GM23338 (cell line): ENCODE data around the gene DUOX1. TPM values are rescaled to one million over a fixed set of nuclear protein-coding genes. Genes with fewer than 3 reads are reported as not detected.

Source experiments
- ATAC-seq: fragments of 200-7000 bp; cut with Tn5 transposase; 3 replicates; pipeline ENCODE4 v1.9.1; 2020
- DNase-seq: peaks from one replicate; pipeline ENCODE4 v3.0.0-alpha.2; 2015; ENCODE audit warnings: low spot score
- H2AFZ ChIP-seq: fragments of 200-600 bp; sonication (generic); 2 replicates; pipeline ENCODE4 v1.8.0; 2016; ENCODE audit warnings: antibody characterized with exemption, mild to moderate bottlenecking, moderate library complexity
- H3F3A ChIP-seq: fragments of 200-600 bp; sonication (generic); replicated peaks from 2 replicates; pipeline ENCODE4 v1.8.0; 2017; ENCODE audit warnings: antibody characterized with exemption, mixed run types, low read depth
- H3K27ac ChIP-seq: fragments of 200-600 bp; sonication (generic); 2 replicates; pipeline ENCODE4 v1.6.1; 2016; ENCODE audit warnings: low read depth
- H3K27me3 ChIP-seq: fragments of 200-600 bp; sonication (generic); 2 replicates; pipeline ENCODE4 v1.8.0; 2016; ENCODE audit warnings: mild to moderate bottlenecking, mixed run types, moderate library complexity; ENCODE audit not compliant: insufficient read depth
- H3K36me3 ChIP-seq: fragments of 200-600 bp; sonication (generic); 2 replicates; pipeline ENCODE4 v1.8.0; 2016; ENCODE audit warnings: mild to moderate bottlenecking; ENCODE audit not compliant: insufficient read depth
- H3K4me1 ChIP-seq: fragments of 200-600 bp; sonication (generic); 2 replicates; pipeline ENCODE4 v1.8.0; 2016; ENCODE audit warnings: mild to moderate bottlenecking, moderate library complexity; ENCODE audit not compliant: insufficient read depth
- H3K4me2 ChIP-seq: fragments of 200-600 bp; sonication (generic); 2 replicates; pipeline ENCODE4 v1.7.1; 2017; ENCODE audit warnings: mixed run types
- H3K4me3 ChIP-seq: fragments of 200-600 bp; sonication (generic); 2 replicates; pipeline ENCODE4 v1.6.1; 2016; ENCODE audit warnings: mixed run types
- H3K79me2 ChIP-seq: fragments of 200-600 bp; sonication (generic); replicated peaks from 2 replicates; pipeline ENCODE4 v1.8.0; 2017; ENCODE audit warnings: mild to moderate bottlenecking; ENCODE audit not compliant: insufficient read depth
- H3K9me2 ChIP-seq: fragments of 200-600 bp; sonication (generic); 2 replicates; pipeline ENCODE4 v1.8.0; 2017; ENCODE audit not compliant: insufficient read depth
- H4K20me1 ChIP-seq: fragments of 200-600 bp; sonication (generic); replicated peaks from 2 replicates; pipeline ENCODE4 v1.8.0; 2017; ENCODE audit warnings: mild to moderate bottlenecking; ENCODE audit not compliant: insufficient read depth
- H3K27ac Mint-ChIP-seq: 2 replicates; pipeline ENCODE4 v1.8.0; 2020; ENCODE audit warnings: inconsistent platforms, mild to moderate bottlenecking, moderate library complexity, mixed read lengths
- H3K27me3 Mint-ChIP-seq: 3 replicates; pipeline ENCODE4 v1.8.0; 2022; ENCODE audit warnings: low read depth, mild to moderate bottlenecking, moderate library complexity, mixed read lengths, inconsistent platforms; ENCODE audit not compliant: insufficient read depth, poor library complexity
- H3K36me3 Mint-ChIP-seq: 3 replicates; pipeline ENCODE4 v1.8.0; 2021; ENCODE audit warnings: low read depth, mild to moderate bottlenecking, inconsistent platforms, moderate library complexity, mixed read lengths
- H3K4me1 Mint-ChIP-seq: 3 replicates; pipeline ENCODE4 v1.8.0; 2020; ENCODE audit warnings: mild to moderate bottlenecking, inconsistent platforms, mixed read lengths
- H3K4me3 Mint-ChIP-seq: 3 replicates; pipeline ENCODE4 v1.8.0; 2021; ENCODE audit warnings: moderate library complexity, mild to moderate bottlenecking, inconsistent platforms, mixed read lengths
- H3K9me3 Mint-ChIP-seq: 3 replicates; pipeline ENCODE4 v1.8.0; 2020; ENCODE audit warnings: moderate library complexity, mild to moderate bottlenecking, inconsistent platforms, mixed read lengths
- CREB1 ChIP-seq: fragments of 250-450 bp; sonication (Bioruptor Pico); IDR thresholded peaks from 2 replicates; pipeline ENCODE4 v1.5.0; 2020; ENCODE audit warnings: low read depth, mild to moderate bottlenecking, moderate library complexity
- EZH2phosphoT487 ChIP-seq: fragments of 200-600 bp; sonication (generic); IDR thresholded peaks from one replicate; pipeline ENCODE4 v1.8.1; 2018; ENCODE audit warnings: antibody characterized with exemption; ENCODE audit not compliant: unreplicated experiment
- JUNB ChIP-seq: IDR thresholded peaks from one replicate; pipeline ENCODE4 v1.6.1; 2016; ENCODE audit warnings: antibody characterized with exemption; ENCODE audit not compliant: unreplicated experiment
- NANOG ChIP-seq: IDR thresholded peaks from 2 replicates; pipeline ENCODE4 v1.6.1; 2016; ENCODE audit warnings: antibody characterized with exemption, borderline replicate concordance
- POLR2AphosphoS5 ChIP-seq: IDR thresholded peaks from 2 replicates; pipeline ENCODE4 v1.6.1; 2016; ENCODE audit warnings: antibody characterized with exemption, low read depth
- STAT1 ChIP-seq: IDR thresholded peaks from one replicate; pipeline ENCODE4 v1.6.1; 2016; ENCODE audit warnings: antibody characterized with exemption; ENCODE audit not compliant: unreplicated experiment
- ZNF114 ChIP-seq: fragments of 250-450 bp; sonication (Bioruptor Pico); IDR thresholded peaks from 2 replicates; pipeline ENCODE4 v1.5.0; 2020; ENCODE audit warnings: mild to moderate bottlenecking, moderate library complexity
- ZNF331 ChIP-seq: fragments of 250-450 bp; sonication (Bioruptor Pico); IDR thresholded peaks from 2 replicates; pipeline ENCODE4 v1.5.0; 2020; ENCODE audit warnings: low read depth, mild to moderate bottlenecking, moderate library complexity
- polyA plus RNA-seq: library from polyadenylated mRNA; unstranded; fragments of >200 nt; fragmentation: Nextera tagmentation; extraction: Ambion mirVana; gene quantifications from 2 replicates; pipeline ENCODE4 v1.2.1, GENCODE V29; 2016
- total RNA-seq: library from RNA; depleted of rRNA; stranded (reverse); fragments of >200 nt; shearing (Covaris generic); gene quantifications from 2 replicates; pipeline ENCODE4 v1.2.3, GENCODE V29; 2014
- TF ChIP-seq, protein P1 (sequence below): IDR thresholded peaks from 2 replicates; pipeline ENCODE4 v1.6.1; 2016; ENCODE audit warnings: antibody characterized with exemption
- TF ChIP-seq, protein P2 (sequence below): IDR thresholded peaks from one replicate; pipeline ENCODE4 v1.6.1; 2018; ENCODE audit warnings: antibody characterized with exemption; ENCODE audit not compliant: unreplicated experiment

The DUOX1 gene
- total and polyA plus RNA-seq, 2 experiments from 2014 or later, result 0.69 to 0.73 TPM

DNA sequence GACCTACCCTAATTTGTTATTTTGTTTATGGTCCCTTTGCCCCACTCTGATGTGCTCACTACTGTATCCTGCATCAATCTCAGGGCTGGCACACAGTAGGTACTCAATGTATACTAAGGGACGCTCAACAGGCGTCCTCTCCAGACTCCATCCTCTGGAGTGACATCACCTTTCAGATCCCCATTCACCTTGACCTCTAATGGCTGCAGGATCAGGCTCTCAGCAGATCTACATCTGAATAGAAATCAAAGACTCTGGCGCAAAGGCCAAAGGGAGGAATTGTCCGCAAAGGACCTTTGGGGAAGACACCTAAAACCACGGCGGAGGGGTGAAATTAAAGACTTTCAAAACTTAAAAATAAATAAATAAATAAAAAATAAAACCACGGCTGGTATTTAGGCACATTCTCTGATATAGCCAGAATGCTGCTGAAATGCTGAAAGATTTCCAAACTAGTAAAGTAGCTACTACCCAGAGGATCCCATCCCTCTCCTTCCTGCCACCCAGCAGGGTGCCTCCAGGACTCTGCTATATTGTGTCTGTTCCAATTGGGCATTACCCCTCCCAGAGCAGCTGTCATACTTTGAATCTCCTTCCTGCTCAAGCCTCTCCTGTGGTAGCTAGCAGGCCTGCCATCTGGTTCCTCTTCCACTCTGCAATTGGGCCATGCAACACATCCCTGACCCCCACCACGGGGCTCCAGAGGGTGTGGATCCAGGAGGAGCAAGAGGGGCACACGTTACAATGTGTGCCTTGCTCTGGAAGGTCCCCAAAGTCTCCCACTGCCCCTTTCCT lies 51.9 kb downstream of the DUOX1 start:
- peaks cover 16% of the 10 kb centered on the region for H3K36me3 Mint-ChIP-seq
- Histone ChIP-seq H3K79me2 (peaks cover 30% of the 10 kb centered on the region), H2AFZ (no peak overlapping the region), H3K4me2 (peak overlapping the region; percentile 52; the same call in 1 of the 2 replicates), H3K4me3 (0 out of 2 replicates have a peak overlapping the region, but pooled peaks have one; percentile 21), H4K20me1 (peaks cover 10% of the 10 kb centered on the region; the same call in 1 of the 2 replicates), H3K4me1 (peaks cover 55% of the 10 kb centered on the region), H3K27ac (no peak overlapping the region), H3K9me2 (peaks cover 6% of the 10 kb centered on the region; the same call in 1 of the 2 replicates), H3K27me3 (peaks cover 8% of the 10 kb centered on the region; the same call in 1 of the 2 replicates), H3K36me3 (no peaks in the 10 kb centered on the region), H3F3A (no peaks in the 10 kb centered on the region)
- no peak for TF ChIP-seq ZNF331
- TF ChIP-seq JUNB, result no peak
- TF ChIP-seq STAT1, result no peak
- no peak for TF ChIP-seq CREB1 (CRISPR knock-in tag)
- TF ChIP-seq, protein P1, sequence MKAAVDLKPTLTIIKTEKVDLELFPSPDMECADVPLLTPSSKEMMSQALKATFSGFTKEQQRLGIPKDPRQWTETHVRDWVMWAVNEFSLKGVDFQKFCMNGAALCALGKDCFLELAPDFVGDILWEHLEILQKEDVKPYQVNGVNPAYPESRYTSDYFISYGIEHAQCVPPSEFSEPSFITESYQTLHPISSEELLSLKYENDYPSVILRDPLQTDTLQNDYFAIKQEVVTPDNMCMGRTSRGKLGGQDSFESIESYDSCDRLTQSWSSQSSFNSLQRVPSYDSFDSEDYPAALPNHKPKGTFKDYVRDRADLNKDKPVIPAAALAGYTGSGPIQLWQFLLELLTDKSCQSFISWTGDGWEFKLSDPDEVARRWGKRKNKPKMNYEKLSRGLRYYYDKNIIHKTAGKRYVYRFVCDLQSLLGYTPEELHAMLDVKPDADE, result no peak
- TF ChIP-seq POLR2AphosphoS5, result no peak
- ATAC-seq (peak; percentile 23), DNase-seq (peak; percentile 35)
- H3K27me3 Mint-ChIP-seq, result peaks cover 18% of the 10 kb centered on the region
- peak overlapping the region; percentile 44; the same call in 1 of the 3 replicates for H3K4me3 Mint-ChIP-seq
- peak overlapping the region; percentile 81 for H3K27ac Mint-ChIP-seq
- H3K4me1 Mint-ChIP-seq, result peaks cover 60% of the 10 kb centered on the region
- H3K9me3 Mint-ChIP-seq, result no peaks in the 10 kb centered on the region; the same call in 2 of the 3 replicates

DNA sequence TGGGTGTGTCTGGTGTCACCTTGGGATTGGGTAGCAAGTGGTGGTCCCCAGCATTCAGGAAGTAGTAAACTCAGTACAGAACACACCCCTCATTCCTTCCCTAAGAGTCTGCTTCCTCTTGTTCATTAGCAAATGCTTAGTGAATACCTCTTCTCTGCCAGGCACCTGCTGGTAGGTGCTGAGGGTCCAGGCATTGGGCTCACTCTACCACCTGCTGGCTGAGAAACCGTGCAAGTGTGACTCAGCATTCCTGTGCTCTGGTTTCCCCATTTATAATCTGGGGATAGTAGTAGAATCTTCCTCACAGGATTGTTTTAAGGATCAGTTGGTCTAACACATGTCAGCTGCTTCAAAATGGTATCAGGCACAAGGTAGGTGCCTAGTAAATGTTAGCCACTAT lies 53.2 kb downstream of the DUOX1 start:
- Histone ChIP-seq H3K4me1 (peaks cover 58% of the 10 kb centered on the region), H3K79me2 (peaks cover 32% of the 10 kb centered on the region), H4K20me1 (peaks cover 8% of the 10 kb centered on the region; the same call in 1 of the 2 replicates), H3F3A (no peaks in the 10 kb centered on the region), H3K27me3 (peaks cover 13% of the 10 kb centered on the region), H3K27ac (no peak overlapping the region), H3K9me2 (peaks cover 6% of the 10 kb centered on the region; the same call in 1 of the 2 replicates), H2AFZ (no peak overlapping the region), H3K4me3 (peak overlapping the region; percentile 14; the same call in 1 of the 2 replicates), H3K4me2 (peak overlapping the region; percentile 66), H3K36me3 (no peaks in the 10 kb centered on the region)
- Mint-ChIP-seq H3K4me1 (peaks cover 64% of the 10 kb centered on the region), H3K27ac (peak overlapping the region; percentile 50), H3K9me3 (peaks cover 3% of the 10 kb centered on the region; the same call in 2 of the 3 replicates), H3K36me3 (peaks cover 6% of the 10 kb centered on the region), H3K27me3 (peaks cover 23% of the 10 kb centered on the region), H3K4me3 (peak overlapping the region; percentile 7; the same call in 1 of the 3 replicates)
- TF ChIP-seq NANOG (no peak), CREB1 (CRISPR knock-in tag) (no peak), EZH2phosphoT487 (no peak), STAT1 (no peak), ZNF114 (CRISPR knock-in tag) (no peak), JUNB (no peak)
- TF ChIP-seq, protein P2, sequence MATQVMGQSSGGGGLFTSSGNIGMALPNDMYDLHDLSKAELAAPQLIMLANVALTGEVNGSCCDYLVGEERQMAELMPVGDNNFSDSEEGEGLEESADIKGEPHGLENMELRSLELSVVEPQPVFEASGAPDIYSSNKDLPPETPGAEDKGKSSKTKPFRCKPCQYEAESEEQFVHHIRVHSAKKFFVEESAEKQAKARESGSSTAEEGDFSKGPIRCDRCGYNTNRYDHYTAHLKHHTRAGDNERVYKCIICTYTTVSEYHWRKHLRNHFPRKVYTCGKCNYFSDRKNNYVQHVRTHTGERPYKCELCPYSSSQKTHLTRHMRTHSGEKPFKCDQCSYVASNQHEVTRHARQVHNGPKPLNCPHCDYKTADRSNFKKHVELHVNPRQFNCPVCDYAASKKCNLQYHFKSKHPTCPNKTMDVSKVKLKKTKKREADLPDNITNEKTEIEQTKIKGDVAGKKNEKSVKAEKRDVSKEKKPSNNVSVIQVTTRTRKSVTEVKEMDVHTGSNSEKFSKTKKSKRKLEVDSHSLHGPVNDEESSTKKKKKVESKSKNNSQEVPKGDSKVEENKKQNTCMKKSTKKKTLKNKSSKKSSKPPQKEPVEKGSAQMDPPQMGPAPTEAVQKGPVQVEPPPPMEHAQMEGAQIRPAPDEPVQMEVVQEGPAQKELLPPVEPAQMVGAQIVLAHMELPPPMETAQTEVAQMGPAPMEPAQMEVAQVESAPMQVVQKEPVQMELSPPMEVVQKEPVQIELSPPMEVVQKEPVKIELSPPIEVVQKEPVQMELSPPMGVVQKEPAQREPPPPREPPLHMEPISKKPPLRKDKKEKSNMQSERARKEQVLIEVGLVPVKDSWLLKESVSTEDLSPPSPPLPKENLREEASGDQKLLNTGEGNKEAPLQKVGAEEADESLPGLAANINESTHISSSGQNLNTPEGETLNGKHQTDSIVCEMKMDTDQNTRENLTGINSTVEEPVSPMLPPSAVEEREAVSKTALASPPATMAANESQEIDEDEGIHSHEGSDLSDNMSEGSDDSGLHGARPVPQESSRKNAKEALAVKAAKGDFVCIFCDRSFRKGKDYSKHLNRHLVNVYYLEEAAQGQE, result no peak
- DNase-seq, result no peak
- no peak for ATAC-seq
